Heart left ventricle (tissue), 13 donors: Measurements from ENCODE around the gene GALK2.

Experiments used
- CTCF ChIP-seq, 12 donors: fragments of 200-600 bp; sonication (generic) in 4 of 12; IDR thresholded peaks; one replicate each; pipeline versions ENCODE4 v1.5.0 to v1.8.0; 2018 to 2022; ENCODE audit warnings: antibody characterized with exemption in 12 of 12, mild to moderate bottlenecking in 5 of 12
- POLR2A ChIP-seq, 2 donors: fragments of 450-650 bp; IDR thresholded peaks; one replicate each; pipeline ENCODE4 v1.6.1; 2017; ENCODE audit warnings: antibody characterized with exemption in 2 of 2, mild to moderate bottlenecking in 2 of 2, moderate library complexity in 2 of 2
- donor health status: ischemic (EF 13 %, LVEDD 7.1; RV severe dilation, severe dysfunction).
- donor health status: DM: no; HTN: yes; CAD: no.
- donor health status: DM: no; HTN: no; CAD: no.
- donor health status: ischemic (EF 25% LVEDD 6.9; RV normal size, moderate dysfunction).
- donor health status: ischemic (EF 25% LVEDD 5.7; RV mildly dilated, moderate dysfunction).
- donor health status: ischemic (EF 35%, LVEDD 5.7; RV mildly dilated, moderate dysfunction).
- donor health status: nonischemic (EF 11% LVEDD 7.7; RV severe dilation, severe dysfunction).
- donor health status: DM: yes; HTN: yes; CAD: no.
- donor health status: PGD.
- donor health status: ischemic (EF 29% LVEDD 5.4; RV normal size, mild dysfunction).
- donor health status: nonischemic (EF 23%, LVEDD 6.1; RV moderate dilation, normal function).

GRCh38 chr15:49145651-49146609 lies 24.1 kb upstream of the GALK2 start:
- TF ChIP-seq CTCF (IDR thresholded peaks at IDR 0.05) (peak; percentile 45 to 78 (median 66)), POLR2A (IDR thresholded peaks at IDR 0.05) (no peak)
